ENCODE data around the gene GALT.

Gene GALT

GRCh38 chr9:34685591-34685990 lies 39.1 kb downstream of the GALT start:
- Histone ChIP-seq H3K9me2 (replicated peaks; ENCODE audit: insufficient read depth, low read length) (no peaks in the 10 kb centered on the region), H2AFZ (ENCODE audit: low read depth, low read length, severe bottlenecking) (no peak overlapping the region), H3K9ac (ENCODE audit: low read length) (no peak overlapping the region), H3F3A (ENCODE audit: insufficient read depth) (no peaks in the 10 kb centered on the region), H3K79me2 (ENCODE audit: insufficient read depth, low read length) (no peaks in the 10 kb centered on the region), H3K27me3 (ENCODE audit: low read length) (no peaks in the 10 kb centered on the region), H3K36me3 (ENCODE audit: low read length) (no peaks in the 10 kb centered on the region), H3K27ac (ENCODE audit: low read depth, low read length) (no peak overlapping the region), H3K4me3 (ENCODE audit: insufficient read depth, low read length, poor library complexity, severe bottlenecking) (no peak overlapping the region), H3K9me3 (ENCODE audit: insufficient read depth, low read length) (no peaks in the 10 kb centered on the region), H3K4me2 (ENCODE audit: low read depth, low read length, poor library complexity, severe bottlenecking) (no peak overlapping the region), H4K20me1 (ENCODE audit: low read depth, low read length) (no peaks in the 10 kb centered on the region)
- TF ChIP-seq CTCF (IDR thresholded peaks at IDR 0.05; ENCODE audit: insufficient read depth, low read length, poor library complexity, severe bottlenecking) = no peak
- no peak for TF ChIP-seq EZH2phosphoT487 (conservative IDR thresholded peaks at IDR 0.05; ENCODE audit: low read length)

- Histone ChIP-seq H3K9me3 (ENCODE audit: insufficient read depth, low read length) (no peaks in the 10 kb centered on the region), H3K4me2 (ENCODE audit: low read depth, low read length, poor library complexity, severe bottlenecking) (no peak overlapping the region), H3K36me3 (ENCODE audit: low read length) (no peaks in the 10 kb centered on the region), H3F3A (ENCODE audit: insufficient read depth) (no peaks in the 10 kb centered on the region), H2AFZ (ENCODE audit: low read depth, low read length, severe bottlenecking) (no peak overlapping the region), H3K27ac (ENCODE audit: low read depth, low read length) (no peak overlapping the region), H4K20me1 (ENCODE audit: low read depth, low read length) (no peaks in the 10 kb centered on the region), H3K9ac (ENCODE audit: low read length) (no peak overlapping the region), H3K79me2 (ENCODE audit: insufficient read depth, low read length) (no peaks in the 10 kb centered on the region), H3K27me3 (ENCODE audit: low read length) (no peaks in the 10 kb centered on the region), H3K4me3 (ENCODE audit: insufficient read depth, low read length, poor library complexity, severe bottlenecking) (no peak overlapping the region), H3K9me2 (replicated peaks; ENCODE audit: insufficient read depth, low read length) (no peaks in the 10 kb centered on the region)
- TF ChIP-seq CTCF (IDR thresholded peaks at IDR 0.05; ENCODE audit: insufficient read depth, low read length, poor library complexity, severe bottlenecking) = no peak
- no peak for TF ChIP-seq EZH2phosphoT487 (conservative IDR thresholded peaks at IDR 0.05; ENCODE audit: low read length)
Observed at GRCh38 chr9:34686231-34686630, 39.8 kb downstream of the GALT start.

GRCh38 chr9:34686732-34687131 lies 40.3 kb downstream of the GALT start:
- no peaks in the 10 kb centered on the region for H3K27me3 ChIP-seq (ENCODE audit: low read length)
- no peaks in the 10 kb centered on the region for H3K79me2 ChIP-seq (ENCODE audit: insufficient read depth, low read length)
- TF ChIP-seq EZH2phosphoT487 (conservative IDR thresholded peaks at IDR 0.05; ENCODE audit: low read length) (no peak), CTCF (IDR thresholded peaks at IDR 0.05; ENCODE audit: insufficient read depth, low read length, poor library complexity, severe bottlenecking) (no peak)
- no peak overlapping the region for H3K4me3 ChIP-seq (ENCODE audit: insufficient read depth, low read length, poor library complexity, severe bottlenecking)
- H3K4me2 ChIP-seq (ENCODE audit: low read depth, low read length, poor library complexity, severe bottlenecking) = no peak overlapping the region
- H3K36me3 ChIP-seq (ENCODE audit: low read length) = no peaks in the 10 kb centered on the region
- H3K9ac ChIP-seq (ENCODE audit: low read length) = no peak overlapping the region
- H4K20me1 ChIP-seq (ENCODE audit: low read depth, low read length) = no peaks in the 10 kb centered on the region
- no peak overlapping the region for H2AFZ ChIP-seq (ENCODE audit: low read depth, low read length, severe bottlenecking)
- no peak overlapping the region for H3K27ac ChIP-seq (ENCODE audit: low read depth, low read length)
- no peaks in the 10 kb centered on the region for H3F3A ChIP-seq (ENCODE audit: insufficient read depth)
- H3K9me2 ChIP-seq (replicated peaks; ENCODE audit: insufficient read depth, low read length) = no peaks in the 10 kb centered on the region
- H3K9me3 ChIP-seq (ENCODE audit: insufficient read depth, low read length) = no peaks in the 10 kb centered on the region
